Caki2 (cell line): ENCODE results near the gene BAG5. TPM values are rescaled to one million over a fixed set of nuclear protein-coding genes. Genes with fewer than 3 reads are reported as not detected.

Source experiments
- DNase-seq: peaks from one replicate; pipeline ENCODE4 v3.0.0-alpha.2; 2015; ENCODE audit warnings: low read depth
- in situ Hi-C: cut with HindIII; loops from 2 replicates; pipeline ENCODE4 v1.10.0; 2016; ENCODE audit warnings: low sequenced_read_pairs, low pct_unique_long_range_greater_than_20kb, mixed read lengths
- total RNA-seq: library from RNA; depleted of rRNA; stranded (reverse); fragments of >200 nt; shearing (Covaris generic); gene quantifications from 2 replicates; pipeline ENCODE4 v1.2.3, GENCODE V29; 2014; ENCODE audit warnings: low replicate concordance

Gene BAG5
- total RNA-seq, 1 experiment from 2014 or later: 4.4 TPM

DNA sequence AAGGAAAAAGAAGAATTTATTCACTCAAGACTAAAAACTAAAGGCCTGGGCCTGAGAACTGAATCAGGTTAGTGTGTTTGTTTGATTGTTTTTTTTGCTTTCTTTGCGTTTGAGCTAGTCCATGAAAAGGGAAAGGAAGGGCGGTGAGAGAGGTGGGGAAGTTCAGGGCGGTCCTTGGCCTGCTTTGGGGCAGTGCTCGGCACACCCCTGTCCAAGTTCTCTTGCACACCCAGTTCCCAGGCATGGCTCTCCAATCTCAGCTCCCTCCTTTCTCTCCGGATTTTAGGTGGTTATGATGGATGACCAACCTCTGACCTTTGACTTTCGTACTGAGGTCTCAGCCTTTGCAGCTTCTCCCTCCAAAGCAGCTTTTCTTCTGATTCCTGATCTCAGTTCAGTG is 11.6 kb upstream of the BAG5 start:
- DNase-seq: no peak
- in situ Hi-C loops: no loop called here

GRCh38 chr14:103569408-103569807 is 7.0 kb upstream of the BAG5 start:
- in situ Hi-C loops: no loop called here

GRCh38 chr14:103568952-103569351 is 6.5 kb upstream of the BAG5 start:
- no peak for DNase-seq
- in situ Hi-C loops: no loop called here

More at GRCh38 chr14:103569408-103569807, 7.0 kb upstream of the BAG5 start:
- peak; percentile 16 for DNase-seq

- in situ Hi-C loops: no loop called here
- DNase-seq: no peak
Observed at GRCh38 chr14:103563844-103564505, 1.5 kb upstream of the BAG5 start.

DNA sequence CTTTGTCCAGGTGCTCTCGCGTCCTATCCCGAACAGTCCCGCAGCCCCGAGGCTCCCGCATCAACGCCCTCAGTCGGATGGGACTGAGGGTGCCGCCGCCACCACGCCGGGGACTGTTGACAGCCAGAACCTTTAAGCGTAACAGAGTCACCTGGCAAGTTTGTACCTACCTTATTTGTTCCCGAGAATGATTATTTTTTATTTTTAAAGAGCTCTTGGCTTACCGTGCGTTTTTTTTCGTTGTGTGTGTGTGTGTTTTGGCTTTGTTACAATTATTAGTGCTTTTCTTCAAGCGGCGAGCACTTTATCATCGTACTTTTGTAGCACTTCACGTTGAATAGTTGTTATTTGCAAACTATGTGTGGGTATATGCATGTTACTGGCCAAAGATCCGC is 766 bp upstream of the BAG5 start:
- DNase-seq: no peak
- in situ Hi-C loops: no loop called here

- DNase-seq: no peak
Observed at GRCh38 chr14:103562179-103562428, 353 bp downstream of the BAG5 start.

GRCh38 chr14:103561381-103562178 is 877 bp downstream of the BAG5 start:
- DNase-seq: no peak
- in situ Hi-C loops: no loop called here

More at GRCh38 chr14:103562179-103562428, 353 bp downstream of the BAG5 start:
- in situ Hi-C loops: no loop called here

GRCh38 chr14:103560691-103561090 is 1.8 kb downstream of the BAG5 start:
- in situ Hi-C loops: no loop called here

DNA sequence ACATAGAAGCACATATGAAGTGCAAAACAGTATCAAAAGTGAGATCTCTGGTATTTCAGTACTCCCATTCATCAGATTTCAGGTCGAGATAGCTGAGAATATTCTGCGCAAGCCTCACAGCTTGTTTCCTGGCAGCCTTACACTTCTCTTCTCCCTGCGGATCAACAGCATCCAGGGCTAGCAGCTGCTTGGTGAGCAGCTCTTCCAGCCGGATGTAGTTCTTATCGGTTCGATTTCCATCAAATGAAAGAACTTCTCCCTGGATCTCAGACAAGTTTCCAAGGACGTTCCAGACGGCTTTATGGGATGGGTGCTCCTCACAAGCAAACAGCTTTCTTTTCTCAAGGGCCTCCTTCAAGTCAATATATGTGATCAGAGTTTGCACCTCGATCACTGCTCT is 2.7 kb downstream of the BAG5 start:
- DNase-seq: no peak
- in situ Hi-C loops: no loop called here

More at GRCh38 chr14:103560691-103561090, 1.8 kb downstream of the BAG5 start:
- no peak for DNase-seq

DNA sequence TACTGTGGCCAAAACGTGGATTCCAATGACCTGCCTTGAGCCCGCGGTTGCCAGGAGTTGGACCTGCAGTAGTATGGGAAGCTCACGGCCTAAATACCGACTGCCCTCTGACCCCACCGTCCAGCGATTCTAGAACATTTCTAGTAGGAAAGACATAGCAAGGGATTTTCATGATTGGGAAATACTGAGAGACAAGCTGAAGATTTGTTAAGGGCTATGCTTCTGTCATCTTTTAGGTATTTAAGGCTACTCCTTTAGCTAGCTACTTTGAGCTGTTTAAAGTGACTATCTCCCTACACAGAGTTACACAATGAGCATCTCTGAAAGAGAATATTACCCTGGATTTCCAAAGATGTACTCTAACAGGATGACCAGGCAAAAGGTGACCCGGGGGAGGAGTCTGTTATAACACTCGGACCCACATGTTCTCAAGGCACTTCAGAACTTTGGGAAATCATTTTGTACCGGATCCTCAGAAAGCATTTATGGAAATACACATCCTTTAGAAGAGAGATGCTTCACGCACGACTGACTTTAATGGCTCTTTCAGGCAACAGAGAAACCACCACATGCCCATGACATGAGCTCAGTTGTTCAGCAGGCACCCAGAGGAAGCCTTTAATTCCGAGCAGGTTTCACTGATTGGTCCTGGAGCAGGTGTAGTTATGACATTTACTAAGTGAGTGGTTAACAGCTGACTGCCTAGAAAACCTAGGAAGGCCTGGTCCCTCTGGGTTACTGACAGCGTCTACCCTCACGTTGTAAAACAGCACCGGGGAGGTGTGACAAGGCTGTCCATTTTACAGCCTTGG is 4.2 kb downstream of the BAG5 start:
- peak; percentile 90 for DNase-seq
- in situ Hi-C loops: no loop called here

- no peak for DNase-seq
- in situ Hi-C loops: no loop called here
Observed at GRCh38 chr14:103556946-103557758, 5.3 kb downstream of the BAG5 start.

- in situ Hi-C loops: no loop called here
- no peak for DNase-seq
Observed at GRCh38 chr14:103555559-103556337, 6.7 kb downstream of the BAG5 start.

DNA sequence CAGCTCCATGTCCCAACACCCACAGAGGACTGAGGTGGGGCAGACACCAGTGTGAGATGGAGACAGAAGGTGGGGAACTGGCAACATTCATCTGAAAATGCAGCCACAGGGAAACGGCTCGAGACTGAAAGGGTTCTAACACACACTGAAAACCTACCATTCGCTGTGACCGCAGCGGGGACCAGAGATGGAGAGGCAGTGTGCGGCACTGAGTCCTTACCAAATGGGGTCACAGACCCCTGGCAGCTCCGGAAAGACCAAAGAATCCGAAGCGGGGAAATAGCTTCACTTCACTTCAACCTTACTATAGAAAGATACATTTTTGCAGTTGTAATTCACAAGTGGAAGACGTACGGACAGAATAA is 9.6 kb downstream of the BAG5 start:
- no peak for DNase-seq
- in situ Hi-C loops: no loop called here

DNA sequence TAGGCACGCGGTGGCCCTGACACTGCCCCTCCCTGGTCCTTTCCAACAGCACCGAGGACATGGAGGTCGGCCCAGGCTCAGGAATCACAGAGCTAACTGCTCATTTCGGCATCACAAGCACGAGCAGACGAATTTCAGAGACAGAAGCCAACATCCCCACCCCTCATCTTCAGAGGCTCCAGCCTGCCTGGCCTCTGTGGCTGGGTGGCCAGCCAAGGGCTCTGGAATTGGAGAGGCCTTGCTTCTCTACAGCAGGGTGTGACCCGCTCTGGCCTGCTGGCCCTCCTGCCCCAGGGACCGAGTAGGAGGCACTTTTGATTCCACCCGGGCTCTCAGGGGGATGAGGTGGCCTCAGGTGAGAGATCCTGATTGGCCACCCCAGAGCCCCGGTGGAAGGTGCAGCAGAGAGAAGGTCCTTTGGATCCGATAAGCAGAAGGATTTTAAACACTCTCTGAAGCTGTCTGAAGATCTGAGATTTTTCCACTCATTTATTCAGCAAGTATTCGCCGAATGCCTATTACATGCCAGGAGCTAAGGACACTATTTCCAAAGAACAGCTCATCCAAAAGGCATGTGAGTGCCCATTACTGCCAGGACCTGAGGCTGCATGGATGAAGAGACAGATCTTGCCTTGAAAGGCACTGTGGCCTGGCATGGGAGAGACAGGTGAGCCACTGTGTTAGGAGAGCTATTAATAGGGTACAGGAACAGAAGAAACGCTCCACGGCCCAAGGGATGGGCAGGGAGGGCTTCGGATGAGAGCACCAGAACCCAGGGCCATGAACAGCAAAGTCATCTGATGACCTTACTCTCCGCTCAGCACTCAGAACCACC is 10.2 kb downstream of the BAG5 start:
- in situ Hi-C loops: no loop called here
- DNase-seq: peak; percentile 79

DNA sequence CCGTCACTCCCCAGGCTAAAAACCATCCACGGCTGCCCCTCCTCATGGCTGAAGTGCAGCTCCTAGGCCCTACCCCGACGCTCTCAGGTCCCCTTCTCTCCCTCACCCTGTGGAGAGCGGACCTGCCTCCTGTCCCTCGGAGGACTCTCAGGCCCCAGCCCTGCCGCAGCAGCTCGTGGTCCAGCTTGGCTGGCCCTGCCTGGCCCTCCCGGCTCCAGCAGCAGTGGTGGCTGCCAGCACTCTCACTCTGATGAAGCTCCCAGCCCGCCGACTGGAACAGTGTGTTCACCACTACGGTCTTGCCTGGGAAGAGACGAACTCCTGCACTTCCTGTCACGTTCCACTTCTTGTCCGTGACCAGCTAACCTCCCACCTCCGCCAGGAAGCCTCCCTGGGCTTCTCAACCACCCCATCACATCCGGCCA is 11.1 kb downstream of the BAG5 start:
- DNase-seq: no peak
- in situ Hi-C loops: no loop called here

DNA sequence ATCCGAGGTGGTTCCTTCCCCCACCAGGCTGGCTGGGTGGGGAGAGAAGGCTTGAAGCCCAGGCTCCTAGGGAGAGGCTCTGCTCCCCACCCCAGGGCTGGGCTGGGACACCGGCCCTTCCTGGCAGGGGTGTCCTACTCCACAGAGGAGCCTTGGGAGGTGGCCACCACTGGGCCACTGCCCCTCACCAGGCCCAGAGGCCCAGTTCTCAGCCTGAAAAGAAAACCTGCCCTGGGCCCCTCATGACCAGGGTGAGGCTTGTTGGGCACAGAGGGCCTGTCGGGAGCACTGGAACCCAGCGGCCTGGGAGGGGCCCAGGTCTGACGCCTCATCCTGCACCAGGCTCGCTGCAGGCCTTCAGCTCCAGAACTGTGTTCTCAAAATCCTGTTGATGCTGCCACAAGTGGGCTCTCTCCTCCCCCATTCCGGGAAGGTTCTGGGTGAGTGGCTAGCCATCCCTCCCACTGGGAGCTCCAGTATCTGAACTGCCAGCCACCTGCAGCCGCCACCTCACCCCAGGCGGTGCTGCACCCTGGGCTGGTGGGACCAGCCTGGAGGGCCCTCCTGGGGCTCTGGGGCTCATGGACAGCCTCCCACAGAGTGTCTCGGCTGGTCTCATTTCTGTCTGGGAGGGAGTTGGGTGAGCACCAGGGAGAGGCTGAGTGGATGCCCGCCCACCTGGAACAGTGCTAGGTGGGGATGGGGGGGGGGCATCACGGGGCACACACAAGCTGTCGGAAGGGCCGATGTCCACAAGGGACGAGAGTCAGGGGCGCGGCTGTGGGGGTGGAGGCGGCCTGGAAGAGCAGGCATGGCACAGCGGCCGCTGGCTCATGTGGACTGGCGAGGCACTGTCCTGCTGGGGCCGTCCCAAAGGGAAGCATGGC is 11.8 kb downstream of the BAG5 start:
- in situ Hi-C loops: no loop called here
- peak; percentile 49 for DNase-seq
